ENCODE measurements around the gene CCDC89.

The CCDC89 gene

GRCh38 chr11:85664615-85665481 is 21.1 kb downstream of the CCDC89 start, which contains the start of gene CREBZF:
TSS of gene CREBZF (minus strand) at chr11:85665129. CDS start at chr11:85664875, 254 bp downstream.
- no peak for TF ChIP-seq CTCF (IDR thresholded peaks at IDR 0.05; ENCODE audit: extremely low read depth, insufficient read depth, missing control alignments)

GRCh38 chr11:85663753-85664614 is 22.0 kb downstream of the CCDC89 start:
- in situ Hi-C loops (cut with MboI; ENCODE audit: low pct_unique_long_range_greater_than_20kb, low sequenced_read_pairs, unreplicated experiment): no loop called here
- DNase-seq (ENCODE audit: low spot score): peak; percentile 83
- peak; percentile 61 for TF ChIP-seq CTCF (IDR thresholded peaks at IDR 0.05; ENCODE audit: extremely low read depth, insufficient read depth, missing control alignments)

More at GRCh38 chr11:85664615-85665481, 21.1 kb downstream of the CCDC89 start, which contains the start of gene CREBZF:
- in situ Hi-C loops (cut with MboI; ENCODE audit: low pct_unique_long_range_greater_than_20kb, low sequenced_read_pairs, unreplicated experiment): no loop called here
- DNase-seq (ENCODE audit: low spot score): peak; percentile 94

- in situ Hi-C loops (cut with MboI; ENCODE audit: low pct_unique_long_range_greater_than_20kb, low sequenced_read_pairs, unreplicated experiment): no loop called here
- no peak for TF ChIP-seq CTCF (IDR thresholded peaks at IDR 0.05; ENCODE audit: extremely low read depth, insufficient read depth, missing control alignments)
- no peak for DNase-seq (ENCODE audit: low spot score)
These were observed 22.8 kb downstream of the CCDC89 start for GRCh38 chr11:85663080-85663752.

DNA sequence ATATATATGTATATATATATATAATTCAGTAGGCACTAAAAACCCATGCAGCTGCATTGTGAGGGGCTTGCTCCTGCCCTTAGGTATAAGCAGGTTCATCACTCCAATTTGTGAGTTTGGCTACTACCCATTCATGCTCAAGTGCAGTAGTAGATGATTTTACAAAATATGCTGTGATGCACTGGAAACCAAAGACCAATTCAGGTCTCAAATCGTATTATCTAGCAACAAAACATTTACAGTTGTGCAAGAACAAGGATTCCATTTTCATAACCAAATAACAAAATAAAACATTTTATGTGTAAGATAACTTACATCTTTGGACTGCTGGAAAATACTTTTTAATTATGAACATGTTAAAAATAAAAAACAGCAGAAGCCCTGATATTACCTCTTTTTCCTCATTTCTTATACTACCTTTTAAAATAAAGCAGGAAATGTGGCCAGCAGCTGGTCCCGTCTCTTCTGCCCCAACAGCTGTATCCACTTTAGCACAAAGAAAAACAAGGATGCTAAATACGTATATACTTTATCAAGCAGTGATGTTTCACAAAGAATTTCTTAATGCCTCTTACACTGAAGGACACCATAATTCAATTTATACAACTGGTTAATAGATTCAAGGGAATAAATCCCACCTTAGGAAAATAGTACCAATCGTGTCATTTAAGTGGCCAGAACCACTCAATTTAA is 23.9 kb downstream of the CCDC89 start:
- TF ChIP-seq CTCF (IDR thresholded peaks at IDR 0.05; ENCODE audit: extremely low read depth, insufficient read depth, missing control alignments): no peak
- no peak for DNase-seq (ENCODE audit: low spot score)
- in situ Hi-C loops (cut with MboI; ENCODE audit: low pct_unique_long_range_greater_than_20kb, low sequenced_read_pairs, unreplicated experiment): no loop called here

DNA sequence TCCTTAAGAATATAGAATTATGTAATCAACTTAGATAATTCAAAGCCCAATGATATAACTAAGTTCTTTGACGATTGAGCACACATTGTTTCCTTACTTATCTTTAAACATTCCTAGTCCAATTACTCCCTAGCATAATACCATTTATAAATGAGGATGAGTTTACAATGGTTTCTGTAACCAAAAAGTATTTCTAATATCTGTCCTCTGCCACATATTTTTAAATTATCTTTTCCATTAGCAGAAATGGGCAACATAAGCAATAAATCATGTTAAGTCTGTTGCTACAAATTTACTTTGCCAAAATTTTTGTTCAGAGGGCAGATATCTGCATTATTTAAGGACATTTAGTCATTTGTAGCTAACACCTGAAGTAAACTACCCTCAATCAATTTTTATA is 27.8 kb downstream of the CCDC89 start:
- TF ChIP-seq CTCF (IDR thresholded peaks at IDR 0.05; ENCODE audit: extremely low read depth, insufficient read depth, missing control alignments): no peak
- no peak for DNase-seq (ENCODE audit: low spot score)
- in situ Hi-C loops (cut with MboI; ENCODE audit: low pct_unique_long_range_greater_than_20kb, low sequenced_read_pairs, unreplicated experiment): no loop called here

Measured in GM13977 (cell line).